ENCODE data around the gene ZNF248. TPM values are rescaled to one million over a fixed set of nuclear protein-coding genes. Genes with fewer than 3 reads are reported as not detected.

ZNF248 gene
- total and polyA plus RNA-seq, 2 donors: 7.6 to 8.8 TPM

DNA sequence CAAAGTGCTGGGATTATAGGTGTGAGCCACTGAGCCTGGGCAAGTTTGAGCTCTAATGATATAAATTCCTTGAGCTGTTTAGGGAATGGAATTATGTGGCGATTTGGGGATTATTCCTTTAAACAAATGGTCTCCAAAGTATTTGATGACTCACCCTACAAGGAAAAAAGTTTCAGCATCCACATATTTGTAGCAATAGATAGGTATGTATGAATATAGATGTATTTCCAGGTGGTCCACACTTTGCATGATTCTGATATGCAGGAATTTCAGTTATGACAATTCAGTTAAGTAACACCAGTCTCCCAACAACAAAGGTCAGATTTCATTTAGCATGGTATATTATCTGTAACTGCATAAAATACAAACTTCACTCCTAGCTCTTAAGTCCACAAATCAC is 92.2 kb downstream of the ZNF248 start:
- H3K9me3 ChIP-seq (ENCODE audit: control insufficient read depth in 2 of 2, insufficient read depth in 1 of 2, low read length in 1 of 2): peaks cover 0 to 4% of the 10 kb centered on the region in 2 donors
- 82% methylated on average over 1 of the region's 1 CpG for WGBS

DNA sequence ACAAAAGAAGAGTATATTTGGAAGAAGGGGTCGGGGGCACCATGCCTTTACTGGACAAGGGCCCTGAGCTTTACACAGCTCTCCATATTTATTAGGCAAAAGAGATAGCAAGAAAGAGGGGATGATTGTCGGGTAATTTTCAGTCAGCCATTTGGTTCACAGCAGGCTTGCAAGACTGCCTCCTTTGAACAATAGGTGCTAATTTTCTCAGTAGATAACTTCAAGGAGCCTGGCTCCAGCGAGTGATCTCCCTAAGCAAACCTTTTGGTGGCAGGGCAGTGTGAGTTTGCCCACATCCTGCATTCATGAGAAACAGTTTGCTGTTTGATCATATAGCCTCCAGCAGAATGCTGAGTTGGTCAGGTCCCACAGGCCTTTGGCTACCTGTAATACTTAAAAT is 94.3 kb downstream of the ZNF248 start:
- WGBS: 63% methylated on average over 3 of the region's 3 CpGs
- Histone ChIP-seq H3K9me3 (ENCODE audit: control insufficient read depth in 2 of 2, insufficient read depth in 1 of 2, low read length in 1 of 2) (peaks cover 0 to 6% of the 10 kb centered on the region in 2 donors), H3K4me1 (ENCODE audit: control insufficient read depth in 2 of 2, insufficient read depth in 2 of 2, low read length in 2 of 2) (no peaks in the 10 kb centered on the region), H3K36me3 (ENCODE audit: control insufficient read depth in 2 of 2, insufficient read depth in 2 of 2, low read length in 1 of 2) (no peaks in the 10 kb centered on the region), H3K4me3 (ENCODE audit: low read length in 2 of 2) (no peak overlapping the region), H3K27ac (ENCODE audit: low read depth in 1 of 2, low read length in 1 of 2) (no peak overlapping the region), H3K27me3 (ENCODE audit: control insufficient read depth in 2 of 2, insufficient read depth in 1 of 2, low read length in 1 of 2) (no peaks in the 10 kb centered on the region)
- DNase-seq (ENCODE audit: low read depth in 6 of 9, low spot score in 9 of 9): no peak

More for the DNA sequence above, 92.2 kb downstream of the ZNF248 start:
- DNase-seq (ENCODE audit: low read depth in 6 of 9, low spot score in 9 of 9): no peak
- no peak overlapping the region for H3K27ac ChIP-seq (ENCODE audit: low read depth in 1 of 2, low read length in 1 of 2)
- no peaks in the 10 kb centered on the region for H3K27me3 ChIP-seq (ENCODE audit: control insufficient read depth in 2 of 2, insufficient read depth in 1 of 2, low read length in 1 of 2)
- H3K4me1 ChIP-seq (ENCODE audit: control insufficient read depth in 2 of 2, insufficient read depth in 2 of 2, low read length in 2 of 2): no peaks in the 10 kb centered on the region
- no peak overlapping the region for H3K4me3 ChIP-seq (ENCODE audit: low read length in 2 of 2)
- H3K36me3 ChIP-seq (ENCODE audit: control insufficient read depth in 2 of 2, insufficient read depth in 2 of 2, low read length in 1 of 2): no peaks in the 10 kb centered on the region

DNA sequence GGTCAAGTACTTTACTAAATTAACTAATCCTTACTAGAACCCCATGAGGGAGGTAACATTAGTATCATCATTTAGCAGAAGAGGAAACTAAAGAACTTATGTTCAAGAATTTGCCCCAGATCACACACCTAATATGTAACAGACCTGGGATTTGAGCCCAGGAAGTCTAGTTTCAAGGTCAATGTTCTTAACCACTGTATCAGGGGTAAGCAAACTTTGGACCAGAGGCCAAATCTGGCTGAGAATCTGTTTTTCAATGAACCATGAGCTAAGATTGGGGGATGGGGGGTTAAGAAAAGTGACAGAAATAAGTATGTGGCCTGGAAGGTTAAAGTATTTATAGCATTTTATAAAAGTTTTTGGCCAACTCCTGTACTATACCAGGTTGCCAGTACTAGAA is 95.1 kb downstream of the ZNF248 start:
- H3K9me3 ChIP-seq (ENCODE audit: control insufficient read depth in 2 of 2, insufficient read depth in 1 of 2, low read length in 1 of 2): peaks cover 0 to 6% of the 10 kb centered on the region in 2 donors
- DNase-seq (ENCODE audit: low read depth in 6 of 9, low spot score in 9 of 9): no peak
- no peak overlapping the region for H3K27ac ChIP-seq (ENCODE audit: low read depth in 1 of 2, low read length in 1 of 2)
- H3K4me1 ChIP-seq (ENCODE audit: control insufficient read depth in 2 of 2, insufficient read depth in 2 of 2, low read length in 2 of 2): no peaks in the 10 kb centered on the region
- no peaks in the 10 kb centered on the region for H3K27me3 ChIP-seq (ENCODE audit: control insufficient read depth in 2 of 2, insufficient read depth in 1 of 2, low read length in 1 of 2)
- no peak overlapping the region for H3K4me3 ChIP-seq (ENCODE audit: low read length in 2 of 2)
- H3K36me3 ChIP-seq (ENCODE audit: control insufficient read depth in 2 of 2, insufficient read depth in 2 of 2, low read length in 1 of 2): no peaks in the 10 kb centered on the region

DNA sequence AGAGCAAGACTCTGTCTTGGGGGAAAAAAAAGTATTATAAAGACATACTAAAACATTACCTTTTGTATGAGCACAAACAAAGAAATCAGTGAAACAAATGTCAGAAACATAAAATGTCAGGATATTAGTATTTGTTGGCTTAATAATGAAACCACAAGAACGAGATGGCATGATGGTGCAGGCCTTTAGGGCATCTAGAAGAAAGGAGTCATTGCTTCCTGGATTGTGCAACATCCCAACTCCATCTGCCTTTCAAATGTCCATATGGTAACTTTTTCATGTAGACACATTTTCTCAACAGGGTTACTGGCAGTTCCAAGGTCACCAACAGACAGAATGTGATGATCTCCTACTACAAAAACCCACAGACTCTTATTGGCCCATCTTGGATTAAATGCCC is 96.6 kb downstream of the ZNF248 start:
- Histone ChIP-seq H3K4me3 (ENCODE audit: low read length in 2 of 2) (no peak overlapping the region), H3K9me3 (ENCODE audit: control insufficient read depth in 2 of 2, insufficient read depth in 1 of 2, low read length in 1 of 2) (peaks cover 0 to 17% of the 10 kb centered on the region in 2 donors), H3K4me1 (ENCODE audit: control insufficient read depth in 2 of 2, insufficient read depth in 2 of 2, low read length in 2 of 2) (no peaks in the 10 kb centered on the region), H3K27ac (ENCODE audit: low read depth in 1 of 2, low read length in 1 of 2) (no peak overlapping the region), H3K36me3 (ENCODE audit: control insufficient read depth in 2 of 2, insufficient read depth in 2 of 2, low read length in 1 of 2) (no peaks in the 10 kb centered on the region), H3K27me3 (ENCODE audit: control insufficient read depth in 2 of 2, insufficient read depth in 1 of 2, low read length in 1 of 2) (no peaks in the 10 kb centered on the region)
- WGBS: 47% methylated on average over 1 of the region's 1 CpG
- DNase-seq (ENCODE audit: low read depth in 6 of 9, low spot score in 9 of 9): no peak

DNA sequence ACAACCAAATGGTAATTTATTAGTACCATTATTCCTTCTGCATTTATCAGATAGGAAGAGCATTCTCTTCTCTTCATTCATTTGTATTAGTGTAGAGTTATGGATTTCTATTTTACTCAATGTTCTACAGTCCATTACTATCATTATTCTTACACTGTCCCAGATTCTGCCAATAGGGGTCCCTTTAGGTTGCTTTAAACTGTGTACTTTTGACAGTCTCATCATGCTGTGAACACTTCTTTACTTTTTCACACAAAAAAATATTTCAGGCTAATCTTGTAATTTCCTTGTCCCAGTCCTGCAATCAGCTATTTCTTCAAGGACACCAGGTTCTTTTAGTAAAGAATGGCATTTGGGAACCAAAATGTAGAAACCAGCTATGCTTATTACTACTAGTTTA is 99.3 kb downstream of the ZNF248 start:
- no peak overlapping the region for H3K27ac ChIP-seq (ENCODE audit: low read depth in 1 of 2, low read length in 1 of 2)
- peaks cover 0 to 19% of the 10 kb centered on the region in 2 donors for H3K9me3 ChIP-seq (ENCODE audit: control insufficient read depth in 2 of 2, insufficient read depth in 1 of 2, low read length in 1 of 2)
- no peak overlapping the region for H3K4me3 ChIP-seq (ENCODE audit: low read length in 2 of 2)
- no peaks in the 10 kb centered on the region for H3K36me3 ChIP-seq (ENCODE audit: control insufficient read depth in 2 of 2, insufficient read depth in 2 of 2, low read length in 1 of 2)
- H3K4me1 ChIP-seq (ENCODE audit: control insufficient read depth in 2 of 2, insufficient read depth in 2 of 2, low read length in 2 of 2): no peaks in the 10 kb centered on the region
- H3K27me3 ChIP-seq (ENCODE audit: control insufficient read depth in 2 of 2, insufficient read depth in 1 of 2, low read length in 1 of 2): no peaks in the 10 kb centered on the region
- no peak for DNase-seq (ENCODE audit: low read depth in 6 of 9, low spot score in 9 of 9)

DNA sequence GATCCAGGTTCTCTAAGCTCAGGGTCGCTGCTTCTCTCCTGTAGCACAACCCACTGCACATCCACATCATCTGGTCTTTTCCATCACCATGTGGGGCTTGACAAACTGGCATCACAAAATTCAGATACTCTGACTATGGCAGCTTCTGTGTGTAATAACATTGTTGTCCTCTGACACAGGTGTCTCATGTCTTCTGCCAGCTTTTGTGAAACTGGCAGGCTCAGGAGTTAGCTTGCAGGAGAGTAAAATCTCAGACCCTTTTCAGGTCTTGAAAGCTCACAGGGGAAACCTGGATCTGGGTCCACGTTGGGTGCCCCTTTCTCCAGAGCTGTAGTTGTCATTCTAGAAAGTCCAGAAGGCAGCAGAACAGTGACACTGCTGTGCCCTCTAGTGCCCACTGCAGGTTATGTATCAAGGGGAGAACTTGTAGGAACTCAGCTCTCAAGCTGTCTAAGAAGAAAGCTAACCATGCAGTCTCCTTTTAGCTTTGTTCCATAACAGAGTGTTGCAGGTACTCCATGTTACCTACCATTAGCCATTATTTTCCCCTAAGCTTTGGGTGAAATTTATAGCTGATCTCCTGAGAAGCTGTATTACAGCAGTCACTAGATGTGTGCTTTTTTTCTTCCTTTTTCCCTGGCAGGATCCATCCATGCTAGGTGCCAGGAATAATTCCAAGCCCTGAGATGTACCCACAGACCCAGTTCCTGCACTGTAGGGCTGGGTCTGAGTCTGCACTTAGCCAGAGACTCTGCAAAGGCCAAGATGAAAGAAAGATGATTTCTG is 102.7 kb downstream of the ZNF248 start:
- DNase-seq (ENCODE audit: low read depth in 6 of 9, low spot score in 9 of 9): no peak
- no peaks in the 10 kb centered on the region for H3K4me1 ChIP-seq (ENCODE audit: control insufficient read depth in 2 of 2, insufficient read depth in 2 of 2, low read length in 2 of 2)
- no peak overlapping the region for H3K27ac ChIP-seq (ENCODE audit: low read depth in 1 of 2, low read length in 1 of 2)
- peaks cover 2 to 24% of the 10 kb centered on the region in 2 donors for H3K9me3 ChIP-seq (ENCODE audit: control insufficient read depth in 2 of 2, insufficient read depth in 1 of 2, low read length in 1 of 2)
- WGBS: 24% methylated on average over 2 of the region's 2 CpGs
- H3K36me3 ChIP-seq (ENCODE audit: control insufficient read depth in 2 of 2, insufficient read depth in 2 of 2, low read length in 1 of 2): no peaks in the 10 kb centered on the region
- no peaks in the 10 kb centered on the region for H3K27me3 ChIP-seq (ENCODE audit: control insufficient read depth in 2 of 2, insufficient read depth in 1 of 2, low read length in 1 of 2)
- H3K4me3 ChIP-seq (ENCODE audit: low read length in 2 of 2): no peak overlapping the region

DNA sequence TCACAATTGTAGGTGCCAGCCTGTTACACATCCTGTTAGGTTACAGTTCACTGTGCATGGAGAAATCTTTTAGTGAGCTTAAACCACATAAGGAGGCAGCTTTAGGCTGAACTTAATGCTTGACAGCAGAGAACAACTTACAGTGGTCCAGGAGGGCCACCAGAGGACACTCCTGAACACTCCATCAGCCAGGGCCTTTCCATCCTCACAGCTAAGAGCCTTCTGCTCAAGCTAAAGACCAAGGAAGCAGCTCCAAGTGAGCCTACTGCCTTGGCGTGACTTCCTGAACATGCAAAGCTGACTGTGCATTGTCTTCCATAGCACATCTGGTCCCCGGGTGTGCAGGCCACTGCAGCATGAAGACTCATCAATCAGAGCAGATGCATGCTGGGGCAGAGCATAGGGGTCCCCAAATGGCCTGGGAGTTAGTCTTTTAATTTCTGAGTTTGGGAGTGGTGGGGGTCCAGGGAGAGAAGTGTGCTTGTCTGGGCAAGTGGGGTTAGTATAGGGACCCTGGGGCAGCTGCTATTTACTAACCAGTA is 105.0 kb downstream of the ZNF248 start:
- peaks cover 2 to 39% of the 10 kb centered on the region in 2 donors for H3K9me3 ChIP-seq (ENCODE audit: control insufficient read depth in 2 of 2, insufficient read depth in 1 of 2, low read length in 1 of 2)
- H3K4me1 ChIP-seq (ENCODE audit: control insufficient read depth in 2 of 2, insufficient read depth in 2 of 2, low read length in 2 of 2): no peaks in the 10 kb centered on the region
- 95% methylated on average over 2 of the region's 2 CpGs for WGBS

DNA sequence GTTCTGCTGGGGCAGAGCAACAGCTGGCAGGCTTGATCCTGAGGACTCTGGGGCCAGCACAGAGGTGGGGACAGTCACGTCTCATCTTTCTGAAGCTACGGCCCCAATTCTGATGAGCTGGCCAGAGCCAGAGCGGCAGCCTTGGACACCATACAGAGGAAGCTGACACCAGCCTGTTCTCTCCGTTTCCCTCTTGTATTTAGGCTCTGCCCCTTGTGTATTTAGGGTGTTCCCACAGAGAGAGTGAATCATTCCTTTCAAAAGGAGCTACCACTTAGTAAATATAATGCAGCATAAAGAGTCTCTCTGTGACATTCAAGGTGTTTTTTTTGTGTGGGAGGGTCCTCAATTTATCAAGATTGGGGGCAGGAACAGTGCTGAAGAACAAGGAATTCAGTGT is 109.2 kb downstream of the ZNF248 start:
- Histone ChIP-seq H3K36me3 (ENCODE audit: control insufficient read depth in 2 of 2, insufficient read depth in 2 of 2, low read length in 1 of 2) (no peaks in the 10 kb centered on the region), H3K4me3 (ENCODE audit: low read length in 2 of 2) (no peak overlapping the region), H3K9me3 (ENCODE audit: control insufficient read depth in 2 of 2, insufficient read depth in 1 of 2, low read length in 1 of 2) (peaks cover 4 to 29% of the 10 kb centered on the region in 2 donors), H3K4me1 (ENCODE audit: control insufficient read depth in 2 of 2, insufficient read depth in 2 of 2, low read length in 2 of 2) (no peaks in the 10 kb centered on the region), H3K27me3 (ENCODE audit: control insufficient read depth in 2 of 2, insufficient read depth in 1 of 2, low read length in 1 of 2) (no peaks in the 10 kb centered on the region), H3K27ac (ENCODE audit: low read depth in 1 of 2, low read length in 1 of 2) (no peak overlapping the region)
- 83% methylated on average over 4 of the region's 4 CpGs for WGBS
- DNase-seq (ENCODE audit: low read depth in 6 of 9, low spot score in 9 of 9): no peak

More for the DNA sequence above, 105.0 kb downstream of the ZNF248 start:
- Histone ChIP-seq H3K27ac (ENCODE audit: low read depth in 1 of 2, low read length in 1 of 2) (no peak overlapping the region), H3K4me3 (ENCODE audit: low read length in 2 of 2) (no peak overlapping the region), H3K36me3 (ENCODE audit: control insufficient read depth in 2 of 2, insufficient read depth in 2 of 2, low read length in 1 of 2) (no peaks in the 10 kb centered on the region), H3K27me3 (ENCODE audit: control insufficient read depth in 2 of 2, insufficient read depth in 1 of 2, low read length in 1 of 2) (no peaks in the 10 kb centered on the region)
- no peak for DNase-seq (ENCODE audit: low read depth in 6 of 9, low spot score in 9 of 9)

DNA sequence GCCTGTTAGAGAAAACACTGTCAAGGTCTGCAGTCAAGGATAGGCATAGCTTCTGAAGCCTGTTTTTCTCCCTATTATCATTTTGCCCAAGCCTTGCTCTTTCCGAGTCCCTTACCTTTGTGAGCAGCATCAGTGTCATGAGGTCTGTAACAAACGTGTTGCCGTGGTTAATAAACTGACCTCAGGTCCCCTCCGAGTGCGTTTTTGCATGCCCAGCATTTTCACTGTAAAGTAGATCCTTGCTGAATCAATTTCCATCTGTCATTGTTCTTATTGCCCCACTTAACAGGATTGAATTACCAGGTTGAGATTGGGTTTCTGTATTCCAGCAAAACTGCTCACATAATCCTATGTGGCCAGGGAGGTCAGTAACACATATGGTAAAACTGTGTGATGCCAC is 110.3 kb downstream of the ZNF248 start:
- WGBS: 83% methylated on average over 5 of the region's 5 CpGs
- Histone ChIP-seq H3K27ac (ENCODE audit: low read depth in 1 of 2, low read length in 1 of 2) (no peak overlapping the region), H3K4me1 (ENCODE audit: control insufficient read depth in 2 of 2, insufficient read depth in 2 of 2, low read length in 2 of 2) (no peaks in the 10 kb centered on the region), H3K4me3 (ENCODE audit: low read length in 2 of 2) (no peak overlapping the region), H3K27me3 (ENCODE audit: control insufficient read depth in 2 of 2, insufficient read depth in 1 of 2, low read length in 1 of 2) (no peaks in the 10 kb centered on the region), H3K36me3 (ENCODE audit: control insufficient read depth in 2 of 2, insufficient read depth in 2 of 2, low read length in 1 of 2) (no peaks in the 10 kb centered on the region), H3K9me3 (ENCODE audit: control insufficient read depth in 2 of 2, insufficient read depth in 1 of 2, low read length in 1 of 2) (peaks cover 4 to 32% of the 10 kb centered on the region in 2 donors)
- DNase-seq (ENCODE audit: low read depth in 6 of 9, low spot score in 9 of 9): no peak

Measured in thymus (tissue), 11 donors.